ENCODE measurements around the gene SCN5A.

SCN5A gene

GRCh38 chr3:38647217-38647970 is 2.1 kb downstream of the SCN5A start:
- FAIRE-seq, result no peak

- no peak for FAIRE-seq
Observed at GRCh38 chr3:38646630-38647029, 2.9 kb downstream of the SCN5A start.

- no peak for FAIRE-seq
Observed at GRCh38 chr3:38646062-38646461, 3.4 kb downstream of the SCN5A start.

- FAIRE-seq, result no peak
Observed at GRCh38 chr3:38645601-38646000, 3.9 kb downstream of the SCN5A start.

GRCh38 chr3:38645076-38645475 is 4.4 kb downstream of the SCN5A start:
- no peak for FAIRE-seq

GRCh38 chr3:38644662-38645053 is 4.8 kb downstream of the SCN5A start:
- no peak for FAIRE-seq

GRCh38 chr3:38644016-38644661 is 5.3 kb downstream of the SCN5A start:
- FAIRE-seq, result no peak

GRCh38 chr3:38643592-38643991 is 5.9 kb downstream of the SCN5A start:
- FAIRE-seq, result no peak

- FAIRE-seq, result no peak
Observed at GRCh38 chr3:38643090-38643489, 6.4 kb downstream of the SCN5A start.

GRCh38 chr3:38641461-38642110 is 7.9 kb downstream of the SCN5A start:
- no peak for FAIRE-seq

- no peak for FAIRE-seq
Observed at GRCh38 chr3:38640661-38641452, 8.6 kb downstream of the SCN5A start.

- FAIRE-seq, result no peak
Observed at GRCh38 chr3:38638354-38638753, 11.1 kb downstream of the SCN5A start.

GRCh38 chr3:38637906-38638305 is 11.6 kb downstream of the SCN5A start:
- no peak for FAIRE-seq

- no peak for FAIRE-seq
Observed at GRCh38 chr3:38636881-38637280, 12.6 kb downstream of the SCN5A start.

GRCh38 chr3:38636464-38636863 is 13.0 kb downstream of the SCN5A start:
- no peak for FAIRE-seq

- FAIRE-seq, result no peak
Observed at GRCh38 chr3:38634111-38634510, 15.4 kb downstream of the SCN5A start.

- no peak for FAIRE-seq
Observed at GRCh38 chr3:38632989-38633388, 16.5 kb downstream of the SCN5A start.

GRCh38 chr3:38630606-38631005 is 18.9 kb downstream of the SCN5A start:
- no peak for FAIRE-seq

- FAIRE-seq, result no peak
Observed at GRCh38 chr3:38630070-38630469, 19.4 kb downstream of the SCN5A start.

GRCh38 chr3:38628835-38629234 is 20.7 kb downstream of the SCN5A start:
- no peak for FAIRE-seq

- no peak for FAIRE-seq
Observed at GRCh38 chr3:38627956-38628355, 21.5 kb downstream of the SCN5A start.

- FAIRE-seq, result no peak
Observed at GRCh38 chr3:38626171-38626570, 23.3 kb downstream of the SCN5A start.

GRCh38 chr3:38623539-38623938 is 25.9 kb downstream of the SCN5A start:
- FAIRE-seq, result no peak
